OCI-LY1 (cell line): ENCODE results near the gene KMT5C.

ENCODE experiments used
- H2AFZ ChIP-seq: fragments of 200-600 bp; sonication (generic), shearing (Covaris generic); 2 replicates; pipeline ENCODE4 v1.6.0; 2014; ENCODE audit warnings: antibody characterized with exemption, mild to moderate bottlenecking, low read length
- H3F3A ChIP-seq: fragments of 200-600 bp; sonication (generic), shearing (Covaris generic); 2 replicates; pipeline ENCODE4 v1.6.0; 2014; ENCODE audit warnings: mild to moderate bottlenecking, antibody characterized with exemption, low read length, moderate library complexity; ENCODE audit not compliant: insufficient read depth
- H3K27ac ChIP-seq: fragments of 200-600 bp; sonication (generic); 2 replicates; pipeline ENCODE4 v1.5.1; 2014; ENCODE audit warnings: low read length, mixed run types, mild to moderate bottlenecking, low read depth; ENCODE audit not compliant: poor library complexity, severe bottlenecking
- H3K27me3 ChIP-seq: fragments of 200-600 bp; sonication (generic); 2 replicates; pipeline ENCODE4 v1.6.0; 2014; ENCODE audit warnings: antibody characterized with exemption, mild to moderate bottlenecking, low read length, moderate library complexity; ENCODE audit not compliant: insufficient read depth
- H3K36me3 ChIP-seq: fragments of 200-600 bp; sonication (generic); 2 replicates; pipeline ENCODE4 v1.6.1; 2014; ENCODE audit warnings: mild to moderate bottlenecking, antibody characterized with exemption, low read length, moderate library complexity, mixed read lengths; ENCODE audit not compliant: insufficient read depth
- H3K4me1 ChIP-seq: fragments of 200-600 bp; sonication (generic); 2 replicates; pipeline ENCODE4 v1.5.1; 2014; ENCODE audit warnings: mild to moderate bottlenecking, low read length, moderate library complexity; ENCODE audit not compliant: insufficient read depth, severe bottlenecking
- H3K4me2 ChIP-seq: fragments of 200-600 bp; sonication (generic), shearing (Covaris generic); 2 replicates; pipeline ENCODE4 v1.6.1; 2014; ENCODE audit warnings: low read length
- H3K4me3 ChIP-seq: fragments of 200-600 bp; sonication (generic); 2 replicates; pipeline ENCODE4 v1.5.1; 2014; ENCODE audit warnings: low read length, low read depth, mild to moderate bottlenecking, mixed read lengths; ENCODE audit not compliant: poor library complexity, severe bottlenecking
- H3K79me2 ChIP-seq: fragments of 200-600 bp; shearing (Covaris generic); 2 replicates; pipeline ENCODE4 v1.6.1; 2016; ENCODE audit warnings: mixed run types, low read length, mixed read lengths; ENCODE audit not compliant: insufficient read depth
- H3K9ac ChIP-seq: fragments of 200-600 bp; sonication (generic), shearing (Covaris generic); 2 replicates; pipeline ENCODE4 v1.6.1; 2014; ENCODE audit warnings: mild to moderate bottlenecking, low read length, mixed read lengths
- H3K9me2 ChIP-seq: fragments of 200-600 bp; sonication (generic), shearing (Covaris generic); 2 replicates; pipeline ENCODE4 v1.6.1; 2014; ENCODE audit warnings: low read depth, mild to moderate bottlenecking, low read length, mixed read lengths
- H3K9me3 ChIP-seq: fragments of 200-600 bp; shearing (Covaris generic); 2 replicates; pipeline ENCODE4 v1.6.1; 2014; ENCODE audit warnings: low read length, mixed read lengths
- H4K20me1 ChIP-seq: fragments of 200-600 bp; sonication (generic), shearing (Covaris generic); 2 replicates; pipeline ENCODE4 v1.6.0; 2016; ENCODE audit warnings: mild to moderate bottlenecking, low read length; ENCODE audit not compliant: insufficient read depth
- EZH2 ChIP-seq: fragments of 200-600 bp; sonication (generic), shearing (Covaris generic); IDR thresholded peaks from 2 replicates; pipeline ENCODE4 v1.8.0; 2017; ENCODE audit warnings: borderline replicate concordance, mixed run types, mild to moderate bottlenecking, antibody characterized with exemption, low read length, moderate library complexity, mixed read lengths
- TF ChIP-seq, protein P1 (sequence below): fragments of 200-600 bp; sonication (generic), shearing (Covaris generic); IDR thresholded peaks from 2 replicates; pipeline ENCODE4 v1.5.1; 2017; ENCODE audit warnings: mild to moderate bottlenecking, antibody characterized with exemption, low read length, moderate library complexity, mixed read lengths

KMT5C gene

GRCh38 chr19:55350620-55351315 is 11.1 kb downstream of the KMT5C start:
- Histone ChIP-seq H3K4me2 (no peak overlapping the region), H3K4me1 (peaks cover 7% of the 10 kb centered on the region), H3K9me2 (no peaks in the 10 kb centered on the region), H3K4me3 (no peak overlapping the region), H3K36me3 (peaks cover 6% of the 10 kb centered on the region), H3K79me2 (no peaks in the 10 kb centered on the region), H3K9ac (no peak overlapping the region), H3K27ac (no peak overlapping the region), H2AFZ (no peak overlapping the region), H3F3A (no peaks in the 10 kb centered on the region), H3K27me3 (peaks cover 7% of the 10 kb centered on the region), H4K20me1 (no peaks in the 10 kb centered on the region), H3K9me3 (no peaks in the 10 kb centered on the region)
- TF ChIP-seq, protein P1, sequence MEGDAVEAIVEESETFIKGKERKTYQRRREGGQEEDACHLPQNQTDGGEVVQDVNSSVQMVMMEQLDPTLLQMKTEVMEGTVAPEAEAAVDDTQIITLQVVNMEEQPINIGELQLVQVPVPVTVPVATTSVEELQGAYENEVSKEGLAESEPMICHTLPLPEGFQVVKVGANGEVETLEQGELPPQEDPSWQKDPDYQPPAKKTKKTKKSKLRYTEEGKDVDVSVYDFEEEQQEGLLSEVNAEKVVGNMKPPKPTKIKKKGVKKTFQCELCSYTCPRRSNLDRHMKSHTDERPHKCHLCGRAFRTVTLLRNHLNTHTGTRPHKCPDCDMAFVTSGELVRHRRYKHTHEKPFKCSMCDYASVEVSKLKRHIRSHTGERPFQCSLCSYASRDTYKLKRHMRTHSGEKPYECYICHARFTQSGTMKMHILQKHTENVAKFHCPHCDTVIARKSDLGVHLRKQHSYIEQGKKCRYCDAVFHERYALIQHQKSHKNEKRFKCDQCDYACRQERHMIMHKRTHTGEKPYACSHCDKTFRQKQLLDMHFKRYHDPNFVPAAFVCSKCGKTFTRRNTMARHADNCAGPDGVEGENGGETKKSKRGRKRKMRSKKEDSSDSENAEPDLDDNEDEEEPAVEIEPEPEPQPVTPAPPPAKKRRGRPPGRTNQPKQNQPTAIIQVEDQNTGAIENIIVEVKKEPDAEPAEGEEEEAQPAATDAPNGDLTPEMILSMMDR = no peak
- no peak for TF ChIP-seq EZH2

GRCh38 chr19:55352040-55352439 is 12.4 kb downstream of the KMT5C start:
- Histone ChIP-seq H3K9ac (no peak overlapping the region), H3K9me3 (no peaks in the 10 kb centered on the region), H3K27ac (no peak overlapping the region), H3K79me2 (no peaks in the 10 kb centered on the region), H4K20me1 (no peaks in the 10 kb centered on the region), H2AFZ (no peak overlapping the region), H3F3A (no peaks in the 10 kb centered on the region), H3K4me3 (no peak overlapping the region), H3K36me3 (peaks cover 3% of the 10 kb centered on the region), H3K4me2 (no peak overlapping the region), H3K9me2 (no peaks in the 10 kb centered on the region), H3K4me1 (peaks cover 7% of the 10 kb centered on the region), H3K27me3 (peaks cover 7% of the 10 kb centered on the region)
- no peak for TF ChIP-seq EZH2
- TF ChIP-seq, protein P1 = no peak

- H3K27me3 ChIP-seq = peaks cover 7% of the 10 kb centered on the region
- H3K4me3 ChIP-seq = no peak overlapping the region
- H3K4me2 ChIP-seq = no peak overlapping the region
- H3K36me3 ChIP-seq = no peaks in the 10 kb centered on the region
- H3K9me2 ChIP-seq = no peaks in the 10 kb centered on the region
- no peaks in the 10 kb centered on the region for H3F3A ChIP-seq
- H4K20me1 ChIP-seq = no peaks in the 10 kb centered on the region
- peaks cover 7% of the 10 kb centered on the region for H3K4me1 ChIP-seq
- H3K27ac ChIP-seq = no peak overlapping the region
- no peaks in the 10 kb centered on the region for H3K9me3 ChIP-seq
- no peak overlapping the region for H3K9ac ChIP-seq
- H2AFZ ChIP-seq = no peak overlapping the region
- TF ChIP-seq EZH2 = no peak
- TF ChIP-seq, protein P1 = no peak
- H3K79me2 ChIP-seq = no peaks in the 10 kb centered on the region
Observed at GRCh38 chr19:55352549-55353145, 13.0 kb downstream of the KMT5C start.
